GM23338 (cell line): ENCODE data around the gene DOCK4. TPM values are rescaled to one million over a fixed set of nuclear protein-coding genes. Genes with fewer than 3 reads are reported as not detected.

ENCODE experiments used
- ATAC-seq: fragments of 200-7000 bp; cut with Tn5 transposase; 3 replicates; pipeline ENCODE4 v1.9.1; 2020
- DNase-seq: peaks from one replicate; pipeline ENCODE4 v3.0.0-alpha.2; 2015; ENCODE audit warnings: low spot score
- H2AFZ ChIP-seq: fragments of 200-600 bp; sonication (generic); 2 replicates; pipeline ENCODE4 v1.8.0; 2016; ENCODE audit warnings: antibody characterized with exemption, mild to moderate bottlenecking, moderate library complexity
- H3F3A ChIP-seq: fragments of 200-600 bp; sonication (generic); replicated peaks from 2 replicates; pipeline ENCODE4 v1.8.0; 2017; ENCODE audit warnings: antibody characterized with exemption, mixed run types, low read depth
- H3K27ac ChIP-seq: fragments of 200-600 bp; sonication (generic); 2 replicates; pipeline ENCODE4 v1.6.1; 2016; ENCODE audit warnings: low read depth
- H3K27me3 ChIP-seq: fragments of 200-600 bp; sonication (generic); 2 replicates; pipeline ENCODE4 v1.8.0; 2016; ENCODE audit warnings: mild to moderate bottlenecking, mixed run types, moderate library complexity; ENCODE audit not compliant: insufficient read depth
- H3K36me3 ChIP-seq: fragments of 200-600 bp; sonication (generic); 2 replicates; pipeline ENCODE4 v1.8.0; 2016; ENCODE audit warnings: mild to moderate bottlenecking; ENCODE audit not compliant: insufficient read depth
- H3K4me1 ChIP-seq: fragments of 200-600 bp; sonication (generic); 2 replicates; pipeline ENCODE4 v1.8.0; 2016; ENCODE audit warnings: mild to moderate bottlenecking, moderate library complexity; ENCODE audit not compliant: insufficient read depth
- H3K4me2 ChIP-seq: fragments of 200-600 bp; sonication (generic); 2 replicates; pipeline ENCODE4 v1.7.1; 2017; ENCODE audit warnings: mixed run types
- H3K4me3 ChIP-seq: fragments of 200-600 bp; sonication (generic); 2 replicates; pipeline ENCODE4 v1.6.1; 2016; ENCODE audit warnings: mixed run types
- H3K79me2 ChIP-seq: fragments of 200-600 bp; sonication (generic); replicated peaks from 2 replicates; pipeline ENCODE4 v1.8.0; 2017; ENCODE audit warnings: mild to moderate bottlenecking; ENCODE audit not compliant: insufficient read depth
- H3K9me2 ChIP-seq: fragments of 200-600 bp; sonication (generic); 2 replicates; pipeline ENCODE4 v1.8.0; 2017; ENCODE audit not compliant: insufficient read depth
- H4K20me1 ChIP-seq: fragments of 200-600 bp; sonication (generic); replicated peaks from 2 replicates; pipeline ENCODE4 v1.8.0; 2017; ENCODE audit warnings: mild to moderate bottlenecking; ENCODE audit not compliant: insufficient read depth
- H3K27ac Mint-ChIP-seq: 2 replicates; pipeline ENCODE4 v1.8.0; 2020; ENCODE audit warnings: inconsistent platforms, mild to moderate bottlenecking, moderate library complexity, mixed read lengths
- H3K27me3 Mint-ChIP-seq: 3 replicates; pipeline ENCODE4 v1.8.0; 2022; ENCODE audit warnings: low read depth, mild to moderate bottlenecking, moderate library complexity, mixed read lengths, inconsistent platforms; ENCODE audit not compliant: insufficient read depth, poor library complexity
- H3K36me3 Mint-ChIP-seq: 3 replicates; pipeline ENCODE4 v1.8.0; 2021; ENCODE audit warnings: low read depth, mild to moderate bottlenecking, inconsistent platforms, moderate library complexity, mixed read lengths
- H3K4me1 Mint-ChIP-seq: 3 replicates; pipeline ENCODE4 v1.8.0; 2020; ENCODE audit warnings: mild to moderate bottlenecking, inconsistent platforms, mixed read lengths
- H3K4me3 Mint-ChIP-seq: 3 replicates; pipeline ENCODE4 v1.8.0; 2021; ENCODE audit warnings: moderate library complexity, mild to moderate bottlenecking, inconsistent platforms, mixed read lengths
- H3K9me3 Mint-ChIP-seq: 3 replicates; pipeline ENCODE4 v1.8.0; 2020; ENCODE audit warnings: moderate library complexity, mild to moderate bottlenecking, inconsistent platforms, mixed read lengths
- CREB1 ChIP-seq: fragments of 250-450 bp; sonication (Bioruptor Pico); IDR thresholded peaks from 2 replicates; pipeline ENCODE4 v1.5.0; 2020; ENCODE audit warnings: low read depth, mild to moderate bottlenecking, moderate library complexity
- EZH2 ChIP-seq: fragments of 200-600 bp; sonication (generic); IDR thresholded peaks from one replicate; pipeline ENCODE4 v1.8.0; 2017; ENCODE audit warnings: antibody characterized with exemption, mild to moderate bottlenecking, low read depth; ENCODE audit not compliant: unreplicated experiment
- JUNB ChIP-seq: IDR thresholded peaks from one replicate; pipeline ENCODE4 v1.6.1; 2016; ENCODE audit warnings: antibody characterized with exemption; ENCODE audit not compliant: unreplicated experiment
- NANOG ChIP-seq: IDR thresholded peaks from 2 replicates; pipeline ENCODE4 v1.6.1; 2016; ENCODE audit warnings: antibody characterized with exemption, borderline replicate concordance
- POLR2AphosphoS5 ChIP-seq: IDR thresholded peaks from 2 replicates; pipeline ENCODE4 v1.6.1; 2016; ENCODE audit warnings: antibody characterized with exemption, low read depth
- STAT1 ChIP-seq: IDR thresholded peaks from one replicate; pipeline ENCODE4 v1.6.1; 2016; ENCODE audit warnings: antibody characterized with exemption; ENCODE audit not compliant: unreplicated experiment
- ZNF114 ChIP-seq: fragments of 250-450 bp; sonication (Bioruptor Pico); IDR thresholded peaks from 2 replicates; pipeline ENCODE4 v1.5.0; 2020; ENCODE audit warnings: mild to moderate bottlenecking, moderate library complexity
- ZNF331 ChIP-seq: fragments of 250-450 bp; sonication (Bioruptor Pico); IDR thresholded peaks from 2 replicates; pipeline ENCODE4 v1.5.0; 2020; ENCODE audit warnings: low read depth, mild to moderate bottlenecking, moderate library complexity
- ZNF462 ChIP-seq: fragments of 250-450 bp; sonication (Bioruptor Pico); IDR thresholded peaks from 2 replicates; pipeline ENCODE4 v1.5.0; 2020; ENCODE audit warnings: mild to moderate bottlenecking, moderate library complexity
- polyA plus RNA-seq: library from polyadenylated mRNA; unstranded; fragments of >200 nt; fragmentation: Nextera tagmentation; extraction: Ambion mirVana; gene quantifications from 2 replicates; pipeline ENCODE4 v1.2.1, GENCODE V29; 2016
- total RNA-seq: library from RNA; depleted of rRNA; stranded (reverse); fragments of >200 nt; shearing (Covaris generic); gene quantifications from 2 replicates; pipeline ENCODE4 v1.2.3, GENCODE V29; 2014

Gene DOCK4
- total and polyA plus RNA-seq, 2 experiments from 2014 or later = 6.3 to 33.8 TPM

DNA sequence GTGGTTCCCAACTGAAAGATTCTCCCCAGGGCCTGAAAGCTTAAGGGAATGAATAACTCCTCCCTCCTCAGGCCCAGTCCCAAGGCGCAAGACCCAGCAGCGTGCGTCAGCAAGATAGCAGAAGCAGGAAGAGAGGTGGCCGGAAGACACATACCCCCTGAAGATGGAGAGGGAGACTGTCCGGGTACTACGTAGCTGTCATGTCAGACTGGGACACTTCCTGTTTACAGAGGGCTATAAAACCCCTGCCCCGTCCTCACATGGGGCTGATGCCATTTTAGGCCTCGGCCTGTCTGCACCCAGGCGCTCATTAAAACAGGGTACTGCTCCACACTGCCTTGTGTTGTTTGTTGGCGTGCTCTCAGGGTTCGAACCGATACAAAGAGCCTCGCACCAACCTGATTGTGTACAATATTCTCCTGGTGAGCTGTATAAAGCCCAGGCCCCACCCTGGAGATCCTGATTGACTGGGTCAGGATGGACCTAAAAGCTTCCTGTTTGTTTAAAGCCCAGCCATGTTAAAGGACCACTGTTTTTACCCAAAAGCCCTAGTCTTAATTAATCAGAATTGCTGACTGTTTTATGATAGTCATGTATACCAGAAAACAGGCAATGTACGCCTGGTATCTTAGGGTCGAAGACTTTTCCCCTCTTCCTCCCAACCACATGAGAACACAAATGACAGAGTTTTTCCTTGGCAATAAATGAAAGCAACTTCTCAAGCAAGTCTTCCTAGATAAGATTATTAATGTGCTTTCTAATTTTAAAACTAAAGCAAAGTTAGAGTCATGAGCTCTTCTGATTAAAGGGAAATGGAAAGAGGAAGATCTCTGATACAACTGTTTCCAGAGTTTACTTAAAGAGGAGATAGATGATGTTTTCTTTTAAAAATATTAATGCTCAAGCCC lies 251.5 kb downstream of the DOCK4 start:
- Mint-ChIP-seq H3K4me3 (no peak overlapping the region), H3K4me1 (peaks cover 51% of the 10 kb centered on the region), H3K27me3 (no peaks in the 10 kb centered on the region), H3K27ac (peak overlapping the region; percentile 19; the same call in 1 of the 2 replicates), H3K9me3 (no peaks in the 10 kb centered on the region; the same call in 2 of the 3 replicates), H3K36me3 (no peaks in the 10 kb centered on the region; the same call in 2 of the 3 replicates)
- H3K36me3 ChIP-seq = no peaks in the 10 kb centered on the region
- H3K4me2 ChIP-seq = no peak overlapping the region
- H3F3A ChIP-seq = no peaks in the 10 kb centered on the region
- no peak overlapping the region for H3K4me3 ChIP-seq
- H3K79me2 ChIP-seq = no peaks in the 10 kb centered on the region
- H2AFZ ChIP-seq = no peak overlapping the region
- no peaks in the 10 kb centered on the region for H4K20me1 ChIP-seq
- H3K27ac ChIP-seq = no peak overlapping the region
- DNase-seq (no peak), ATAC-seq (peak; percentile 34)
- H3K27me3 ChIP-seq = no peaks in the 10 kb centered on the region
- no peaks in the 10 kb centered on the region for H3K9me2 ChIP-seq
- TF ChIP-seq POLR2AphosphoS5 = no peak
- TF ChIP-seq CREB1 (CRISPR knock-in tag) = no peak
- no peak for TF ChIP-seq STAT1
- no peak for TF ChIP-seq EZH2
- TF ChIP-seq ZNF114 (CRISPR knock-in tag) = no peak
- no peak for TF ChIP-seq NANOG
- TF ChIP-seq JUNB = no peak
- TF ChIP-seq ZNF462 (CRISPR knock-in tag) = no peak
- TF ChIP-seq ZNF331 (CRISPR knock-in tag) = no peak
- peaks cover 14% of the 10 kb centered on the region for H3K4me1 ChIP-seq
